ENCODE data around the gene TMCO1. TPM values are rescaled to one million over a fixed set of nuclear protein-coding genes. Genes with fewer than 3 reads are reported as not detected.
"Not testable (repeated sequence)": the region's sequence is repeated elsewhere in the genome, so short reads cannot be mapped to it uniquely, and the experiment has no call there.

The TMCO1 gene
- polyA plus RNA-seq, 2 of the 4 experiments (the other 2 are of a cell fraction) = 154 to 220 TPM

DNA sequence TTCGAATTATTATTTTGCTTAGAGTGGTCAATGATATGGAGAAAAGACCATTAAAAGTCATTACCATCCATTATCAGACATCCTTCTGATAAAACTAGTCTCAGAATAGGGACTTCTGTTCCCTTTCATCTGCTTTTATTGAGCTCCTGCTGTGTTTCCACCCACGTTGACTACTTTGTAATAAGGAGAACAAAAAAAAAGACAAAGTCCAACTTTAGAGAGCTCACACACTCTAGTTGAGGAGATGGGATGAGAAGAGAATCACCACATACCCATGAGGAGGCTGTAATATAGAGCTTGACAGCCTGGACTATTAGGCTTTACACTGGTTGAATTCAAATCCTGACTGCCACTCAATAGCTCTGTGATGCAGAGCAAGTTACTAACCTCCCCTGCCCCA lies 42.5 kb downstream of the TMCO1 start (continued):
- no peak for TF ChIP-seq HMGXB4 (CRISPR knock-in tag; IDR thresholded peaks at IDR 0.05; ENCODE audit: borderline replicate concordance)

DNA sequence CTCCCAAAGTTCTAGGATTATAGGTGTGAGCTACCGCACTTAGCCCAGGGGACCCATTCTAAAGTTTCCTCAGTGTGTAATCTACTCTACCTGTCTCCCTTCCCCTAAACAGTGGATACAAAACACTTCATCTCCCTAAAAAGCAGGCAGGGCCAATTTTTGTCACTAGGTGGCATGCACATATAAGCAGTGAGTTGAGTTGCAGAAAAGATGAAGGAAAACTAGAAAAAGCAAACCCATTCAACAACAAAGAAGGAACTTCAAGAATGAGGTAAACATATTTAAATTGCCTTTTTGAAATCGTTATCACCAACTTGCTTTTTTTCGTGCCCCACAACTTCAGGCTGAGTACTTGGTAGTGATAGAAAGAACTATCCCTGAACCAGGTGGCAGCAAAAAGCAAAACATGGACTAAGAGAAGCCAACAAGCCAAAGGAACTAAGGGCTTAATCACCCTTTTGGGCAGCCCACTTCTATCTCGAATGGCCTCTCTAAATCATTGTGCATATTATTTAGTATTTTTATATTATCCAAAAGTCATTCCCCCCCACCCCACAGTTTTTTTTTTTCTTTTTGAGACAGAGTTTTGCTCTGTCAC lies 50.7 kb downstream of the TMCO1 start:
- POLR2A ChIA-PET = no interaction called here
- H3K27ac ChIP-seq = no peak overlapping the region
- ATAC-seq (peak; percentile 93 to 95), DNase-seq (ENCODE audit: low read depth in 1 of 2, low spot score in 1 of 2) (peak; percentile 62 to 68), FAIRE-seq (no peak)
- H3K9me3 ChIP-seq = peaks cover 6% of the 10 kb centered on the region; the same call in 1 of the 3 replicates
- CTCF ChIA-PET = interaction anchor here (0.6 to 2.0 kb wide), 23 partner anchors 9 to 577 kb away, joined by 3 to 24 read pairs (median 3); no protein-coding TSS in a partner anchor
- TF ChIP-seq CTCF (IDR thresholded peaks at IDR 0.05) (peak; percentile 86), HOXB13 (CRISPR knock-in tag; IDR thresholded peaks at IDR 0.05; ENCODE audit: low read depth) (no peak), SMC3 (IDR thresholded peaks at IDR 0.05) (peak; percentile 87), RAD21 (conservative IDR thresholded peaks at IDR 0.05 in 1 of 2, IDR thresholded peaks at IDR 0.05 in 1 of 2) (peak; percentile 88 to 96)
- TF ChIP-seq, protein P1, sequence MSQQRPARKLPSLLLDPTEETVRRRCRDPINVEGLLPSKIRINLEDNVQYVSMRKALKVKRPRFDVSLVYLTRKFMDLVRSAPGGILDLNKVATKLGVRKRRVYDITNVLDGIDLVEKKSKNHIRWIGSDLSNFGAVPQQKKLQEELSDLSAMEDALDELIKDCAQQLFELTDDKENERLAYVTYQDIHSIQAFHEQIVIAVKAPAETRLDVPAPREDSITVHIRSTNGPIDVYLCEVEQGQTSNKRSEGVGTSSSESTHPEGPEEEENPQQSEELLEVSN (IDR thresholded peaks at IDR 0.05; ENCODE audit: borderline replicate concordance, low read depth) = no peak
- H3K4me1 ChIP-seq = no peaks in the 10 kb centered on the region
- 8% methylated on average over 4 of the region's 4 CpGs for whole genome bisulfite sequencing (ENCODE audit: missing lambda C conversion rate)
- no peak overlapping the region for H3K4me3 ChIP-seq
- no peak overlapping the region for H3K4me2 ChIP-seq

GRCh38 chr1:165716265-165717051 lies 52.2 kb downstream of the TMCO1 start:
- H3K4me1 ChIP-seq; H3K27ac ChIP-seq; H3K4me2 ChIP-seq; H3K9me3 ChIP-seq; H3K4me3 ChIP-seq; POLR2A ChIA-PET; FAIRE-seq; DNase-seq (ENCODE audit: low read depth in 1 of 2, low spot score in 1 of 2); ATAC-seq: not testable (repeated sequence)
- CTCF ChIA-PET = interaction anchor here (1.0 to 1.6 kb wide), 8 partner anchors 11 to 208 kb away, joined by 3 to 9 read pairs (median 4); no protein-coding TSS in a partner anchor
- 77% methylated on average over 8 of the region's 8 CpGs for WGBS (ENCODE audit: missing lambda C conversion rate)

GRCh38 chr1:165712764-165713163 lies 55.9 kb downstream of the TMCO1 start:
- TF ChIP-seq RFX5 (IDR thresholded peaks at IDR 0.05) (no peak), ZC3H11A (IDR thresholded peaks at IDR 0.05) (peak; percentile 83)
- Histone ChIP-seq H3K4me2 (no peak overlapping the region), H3K4me1 (no peaks in the 10 kb centered on the region), H3K27ac (no peak overlapping the region), H3K9me3 (peaks cover 6% of the 10 kb centered on the region; the same call in 1 of the 3 replicates), H3K4me3 (no peak overlapping the region)
- ChIA-PET POLR2A (no interaction called here), CTCF (no interaction called here)
- no peak for FAIRE-seq
- WGBS (ENCODE audit: missing lambda C conversion rate) = 87% methylated on average over 5 of the region's 5 CpGs
- no peak for DNase-seq (ENCODE audit: low read depth in 1 of 2, low spot score in 1 of 2)
- no peak for ATAC-seq

Data from A549 (cell line).